Gastroesophageal sphincter (tissue), 4 donors: ENCODE measurements around the gene TADA2B. TPM values are rescaled to one million over a fixed set of nuclear protein-coding genes. Genes with fewer than 3 reads are reported as not detected.

Source experiments
- ATAC-seq: fragments of 150-250 bp; one replicate; pipeline ENCODE4 v1.9.1; 2016; ENCODE audit warnings: mild to moderate bottlenecking, moderate library complexity
- H3K27ac ChIP-seq, 4 donors: fragments of 200-600 bp; sonication (generic) in 3 of 4; 1 replicate in 3 of 4; 2 replicates in 1 of 4; pipeline ENCODE4 v1.5.1; 2016 to 2019
- H3K27me3 ChIP-seq: fragments of 200-600 bp; sonication (generic); one replicate; pipeline ENCODE4 v1.5.1; 2019
- H3K36me3 ChIP-seq, 2 donors: fragments of 200-600 bp; sonication (generic); one replicate each; pipeline ENCODE4 v1.5.1; 2019; ENCODE audit warnings: control low read depth in 1 of 2
- H3K4me1 ChIP-seq, 3 donors: fragments of 200-600 bp; sonication (generic); 1 replicate in 2 of 3; 2 replicates in 1 of 3; pipeline ENCODE4 v1.5.1; 2016 to 2019; ENCODE audit warnings: control low read depth in 2 of 3
- H3K4me3 ChIP-seq, 2 donors: fragments of 200-600 bp; sonication (generic); one replicate each; pipeline ENCODE4 v1.5.1; 2019; ENCODE audit warnings: mild to moderate bottlenecking in 1 of 2, moderate library complexity in 1 of 2
- H3K9me3 ChIP-seq, 3 donors: fragments of 200-600 bp; sonication (generic); one replicate each; pipeline ENCODE4 v1.5.1; 2017 to 2019; ENCODE audit warnings: control low read depth in 2 of 3
- EP300 ChIP-seq: sonication (generic); formaldehyde crosslinking; IDR thresholded peaks from one replicate; pipeline ENCODE4 v1.6.1; 2017; ENCODE audit warnings: antibody characterized with exemption, mild to moderate bottlenecking
- POLR2A ChIP-seq, 2 donors: fragments of 450-650 bp; IDR thresholded peaks; one replicate each; pipeline ENCODE4 v1.6.1; 2017; ENCODE audit warnings: antibody characterized with exemption in 2 of 2, mild to moderate bottlenecking in 2 of 2, moderate library complexity in 1 of 2
- POLR2AphosphoS5 ChIP-seq: sonication (generic); formaldehyde crosslinking; IDR thresholded peaks from one replicate; pipeline ENCODE4 v1.6.1; 2017; ENCODE audit warnings: antibody characterized with exemption
- WGBS, 2 donors: methylation state at CpG; one replicate each; pipeline ENCODE4 v1.1.5; 2018; ENCODE audit warnings: low coverage in 1 of 2; 5-methylcytosine and 5-hydroxymethylcytosine counted together
- total RNA-seq, 4 donors: library from RNA; depleted of rRNA; stranded (reverse); fragments of >200 nt; gene quantifications; one replicate each; pipeline ENCODE4 v1.1.0, GENCODE V29; 2016
- TF ChIP-seq, protein P1 (sequence below), 4 experiments: fragments of 200-600 bp in 2 of 4; fragments of 450-650 bp in 2 of 4; sonication (generic) in 1 of 4; IDR thresholded peaks; one replicate each; pipeline ENCODE4 v1.5.1; 2017 to 2019; ENCODE audit warnings: antibody characterized with exemption in 4 of 4, mild to moderate bottlenecking in 2 of 4, moderate library complexity in 2 of 4

TADA2B gene
- total RNA-seq, 4 donors from 2014 or later: 20.5 to 37.3 (median 28.1) TPM

DNA sequence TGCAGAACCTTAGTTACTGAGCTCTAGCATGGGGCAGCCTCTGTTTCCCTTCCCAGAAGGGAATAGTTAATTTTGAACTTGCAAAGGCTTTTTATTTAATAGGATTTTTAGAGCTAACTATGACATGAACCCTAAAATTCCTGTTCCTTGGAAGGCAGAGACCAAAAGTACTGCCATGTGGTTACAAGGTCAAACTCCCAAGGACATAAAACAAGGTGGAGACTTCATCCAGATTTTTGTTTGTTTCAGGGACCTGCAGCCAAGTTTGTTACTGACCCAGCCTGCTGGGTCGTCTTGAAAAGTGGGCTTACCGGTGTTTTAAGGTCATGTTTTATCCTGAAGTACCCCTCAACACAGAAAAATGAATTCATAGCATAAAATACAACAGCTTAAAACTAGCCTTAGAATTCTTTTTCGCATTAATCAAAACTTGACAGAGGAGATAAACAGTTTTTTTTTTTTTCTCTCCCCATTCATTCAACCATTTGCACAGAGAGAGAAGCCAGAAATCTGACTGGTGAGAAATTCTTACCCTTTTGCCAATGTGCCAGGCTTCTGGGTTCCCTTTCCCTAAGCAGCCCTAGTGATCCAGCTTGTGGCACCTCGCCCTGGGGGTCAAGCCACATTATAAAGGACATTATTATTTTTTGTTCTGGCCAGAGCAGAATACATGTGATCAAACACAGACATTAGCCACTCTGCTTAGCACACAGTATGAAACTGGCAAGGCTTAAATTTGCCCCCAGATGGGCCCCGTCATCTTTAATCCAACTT is 46.2 kb downstream of the TADA2B start:
- Histone ChIP-seq H3K4me3 (no peak overlapping the region), H3K36me3 (no peaks in the 10 kb centered on the region), H3K27ac (peak overlapping the region in 3 of 4 donors; percentile 21 to 60 (median 36)), H3K9me3 (no peaks in the 10 kb centered on the region), H3K4me1 (peaks cover 2 to 17% (median 3%) of the 10 kb centered on the region in 3 donors), H3K27me3 (peaks cover under 1% of the 10 kb centered on the region)
- ATAC-seq: peak; percentile 46
- 15 to 33% methylated on average over 4 to 5 of the region's 5 CpGs for WGBS, 2 donors
- TF ChIP-seq POLR2AphosphoS5: peak; percentile 42
- TF ChIP-seq, protein P1, sequence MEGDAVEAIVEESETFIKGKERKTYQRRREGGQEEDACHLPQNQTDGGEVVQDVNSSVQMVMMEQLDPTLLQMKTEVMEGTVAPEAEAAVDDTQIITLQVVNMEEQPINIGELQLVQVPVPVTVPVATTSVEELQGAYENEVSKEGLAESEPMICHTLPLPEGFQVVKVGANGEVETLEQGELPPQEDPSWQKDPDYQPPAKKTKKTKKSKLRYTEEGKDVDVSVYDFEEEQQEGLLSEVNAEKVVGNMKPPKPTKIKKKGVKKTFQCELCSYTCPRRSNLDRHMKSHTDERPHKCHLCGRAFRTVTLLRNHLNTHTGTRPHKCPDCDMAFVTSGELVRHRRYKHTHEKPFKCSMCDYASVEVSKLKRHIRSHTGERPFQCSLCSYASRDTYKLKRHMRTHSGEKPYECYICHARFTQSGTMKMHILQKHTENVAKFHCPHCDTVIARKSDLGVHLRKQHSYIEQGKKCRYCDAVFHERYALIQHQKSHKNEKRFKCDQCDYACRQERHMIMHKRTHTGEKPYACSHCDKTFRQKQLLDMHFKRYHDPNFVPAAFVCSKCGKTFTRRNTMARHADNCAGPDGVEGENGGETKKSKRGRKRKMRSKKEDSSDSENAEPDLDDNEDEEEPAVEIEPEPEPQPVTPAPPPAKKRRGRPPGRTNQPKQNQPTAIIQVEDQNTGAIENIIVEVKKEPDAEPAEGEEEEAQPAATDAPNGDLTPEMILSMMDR (IDR thresholded peaks at IDR 0.05): no peak

- TF ChIP-seq, protein P1 (IDR thresholded peaks at IDR 0.05): no peak
- TF ChIP-seq EP300 (no peak), POLR2AphosphoS5 (no peak), POLR2A (IDR thresholded peaks at IDR 0.05) (no peak)
- H3K27me3 ChIP-seq: no peaks in the 10 kb centered on the region
- WGBS, 2 donors: 63 to 65% methylated on average over 3 of the region's 3 CpGs
- H3K9me3 ChIP-seq: no peaks in the 10 kb centered on the region
- ATAC-seq: no peak
- no peaks in the 10 kb centered on the region for H3K36me3 ChIP-seq
- peaks cover 2 to 17% (median 3%) of the 10 kb centered on the region in 3 donors for H3K4me1 ChIP-seq
- H3K27ac ChIP-seq: no peak overlapping the region
- no peak overlapping the region for H3K4me3 ChIP-seq
These were observed 48.9 kb downstream of the TADA2B start for GRCh38 chr4:7092026-7092425.

DNA sequence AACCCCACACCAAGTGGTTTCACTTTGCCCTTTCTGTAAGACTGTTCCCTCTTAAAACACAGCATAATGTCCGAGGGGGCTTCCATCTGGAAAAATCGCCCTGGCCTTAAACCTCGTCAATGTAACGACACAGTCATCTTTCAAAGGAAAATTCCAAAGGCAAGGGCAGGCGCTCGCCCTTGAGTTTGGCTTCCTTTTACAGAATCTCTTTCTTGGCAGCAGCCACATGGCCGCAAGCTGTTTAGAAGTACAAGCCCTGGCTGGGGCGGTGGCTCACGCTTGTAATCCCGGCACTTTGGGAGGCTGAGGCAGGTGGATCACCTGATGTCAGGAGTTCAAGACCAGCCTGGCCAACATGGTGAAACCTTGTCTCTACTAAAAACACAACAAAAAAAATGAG is 51.7 kb downstream of the TADA2B start:
- Histone ChIP-seq H3K4me3 (no peak overlapping the region), H3K4me1 (peaks cover 0 to 3% (median under 1%) of the 10 kb centered on the region in 3 donors), H3K27me3 (no peaks in the 10 kb centered on the region), H3K36me3 (no peaks in the 10 kb centered on the region), H3K27ac (no peak overlapping the region), H3K9me3 (no peaks in the 10 kb centered on the region)
- 90 to 98% methylated on average over 2 to 6 of the region's 10 CpGs for WGBS, 2 donors
- TF ChIP-seq POLR2AphosphoS5 (no peak), EP300 (no peak), POLR2A (IDR thresholded peaks at IDR 0.05) (no peak)
- TF ChIP-seq, protein P1 (IDR thresholded peaks at IDR 0.05): no peak
- no peak for ATAC-seq

DNA sequence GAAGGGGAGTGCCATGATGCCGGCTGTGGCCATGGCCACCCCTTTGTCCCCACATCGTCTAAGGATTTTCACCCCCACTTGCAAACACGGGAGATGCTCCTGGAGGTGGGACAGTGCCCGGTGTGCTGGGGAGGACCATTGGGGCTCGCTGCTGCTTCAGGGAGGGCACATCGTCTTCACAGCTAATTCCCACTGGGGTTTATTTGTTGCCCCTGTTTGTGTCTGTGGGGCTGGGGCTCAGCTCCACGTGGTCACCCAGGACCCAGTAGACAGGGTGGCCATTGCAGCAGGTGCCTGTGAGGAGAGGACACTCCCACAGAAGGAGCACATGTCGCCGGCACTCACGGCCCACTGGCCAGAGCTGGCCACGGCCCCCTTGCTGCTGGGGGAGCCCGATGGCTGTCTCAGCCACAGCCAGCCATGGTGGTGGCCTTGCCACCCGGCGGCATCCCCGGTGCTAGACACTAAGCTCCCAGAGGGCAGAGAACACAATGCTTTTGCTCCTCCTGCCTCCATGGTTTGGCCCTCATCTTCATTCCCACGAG is 52.5 kb downstream of the TADA2B start:
- 67% methylated on average over 2 of the region's 16 CpGs; no CpG with 5 or more reads in 1 of the 2 donors for WGBS, 2 donors
- no peaks in the 10 kb centered on the region for H3K36me3 ChIP-seq
- H3K27me3 ChIP-seq: no peaks in the 10 kb centered on the region
- no peak for ATAC-seq
- H3K4me1 ChIP-seq: no peaks in the 10 kb centered on the region
- H3K9me3 ChIP-seq: no peaks in the 10 kb centered on the region
- H3K4me3 ChIP-seq: no peak overlapping the region
- no peak overlapping the region for H3K27ac ChIP-seq
- no peak for TF ChIP-seq EP300

DNA sequence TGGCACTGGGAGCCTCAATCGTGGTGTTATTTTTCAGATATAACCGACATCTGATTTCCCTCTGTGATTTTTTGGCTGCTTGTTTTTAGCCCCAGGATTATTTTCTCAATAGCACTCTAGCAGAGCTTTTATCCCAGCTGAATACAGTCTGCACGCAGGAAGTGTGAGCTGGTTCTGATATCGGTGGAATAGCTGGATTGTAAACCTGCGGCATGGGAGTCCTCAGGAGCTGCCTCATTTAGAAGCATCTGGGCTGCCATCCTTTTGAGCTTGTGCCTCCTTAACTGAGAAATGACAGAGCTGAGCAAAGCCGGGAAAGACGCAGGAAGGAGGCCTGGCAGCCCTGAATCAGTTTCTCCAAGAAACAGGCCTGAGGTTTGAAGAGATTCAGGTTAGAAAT is 53.1 kb downstream of the TADA2B start:
- H3K27ac ChIP-seq: no peak overlapping the region
- ATAC-seq: no peak
- no peaks in the 10 kb centered on the region for H3K9me3 ChIP-seq
- H3K4me3 ChIP-seq: no peak overlapping the region
- no peaks in the 10 kb centered on the region for H3K27me3 ChIP-seq
- TF ChIP-seq POLR2AphosphoS5: no peak
- H3K4me1 ChIP-seq: peaks cover 0 to 2% (median 0%) of the 10 kb centered on the region in 3 donors
- no peaks in the 10 kb centered on the region for H3K36me3 ChIP-seq
- 74 to 87% methylated on average over 4 to 7 of the region's 7 CpGs for WGBS, 2 donors
